Osteocyte (in vitro differentiated cells): Measurements from ENCODE around the gene KAT2A. TPM values are rescaled to one million over a fixed set of nuclear protein-coding genes. Genes with fewer than 3 reads are reported as not detected.

Experiments
- DNase-seq: peaks from one replicate; pipeline ENCODE4 v3.0.0; 2021; ENCODE audit warnings: mixed read lengths; ENCODE audit not compliant: unreplicated experiment; ENCODE audit errors: extremely low spot score
- H3K27ac Mint-ChIP-seq: one replicate; pipeline ENCODE4 v1.8.0; 2021; ENCODE audit warnings: mild to moderate bottlenecking, mixed read lengths; ENCODE audit not compliant: unreplicated experiment
- H3K27me3 Mint-ChIP-seq: one replicate; pipeline ENCODE4 v1.8.0; 2021; ENCODE audit warnings: mixed read lengths; ENCODE audit not compliant: unreplicated experiment
- H3K36me3 Mint-ChIP-seq: one replicate; pipeline ENCODE4 v1.8.0; 2021; ENCODE audit warnings: mixed read lengths; ENCODE audit not compliant: unreplicated experiment
- H3K4me1 Mint-ChIP-seq: one replicate; pipeline ENCODE4 v1.8.0; 2021; ENCODE audit warnings: mixed read lengths; ENCODE audit not compliant: unreplicated experiment
- H3K4me3 Mint-ChIP-seq: one replicate; pipeline ENCODE4 v1.8.0; 2021; ENCODE audit warnings: mild to moderate bottlenecking, moderate library complexity, mixed read lengths; ENCODE audit not compliant: unreplicated experiment
- H3K9me3 Mint-ChIP-seq: one replicate; pipeline ENCODE4 v1.8.0; 2021; ENCODE audit warnings: mixed read lengths; ENCODE audit not compliant: unreplicated experiment
- total RNA-seq: library from RNA; stranded (reverse); gene quantifications from 2 replicates; pipeline ENCODE4 v1.2.1, GENCODE V29; 2021
- TF ChIP-seq, protein P1 (sequence below): fragments of 200-600 bp; sonication (generic); IDR thresholded peaks from 2 replicates; pipeline ENCODE4 v1.5.0; 2021; ENCODE audit warnings: antibody characterized with exemption, mild to moderate bottlenecking, moderate library complexity

Gene KAT2A
- total RNA-seq, 1 donor from 2014 or later: 40.4 TPM

DNA sequence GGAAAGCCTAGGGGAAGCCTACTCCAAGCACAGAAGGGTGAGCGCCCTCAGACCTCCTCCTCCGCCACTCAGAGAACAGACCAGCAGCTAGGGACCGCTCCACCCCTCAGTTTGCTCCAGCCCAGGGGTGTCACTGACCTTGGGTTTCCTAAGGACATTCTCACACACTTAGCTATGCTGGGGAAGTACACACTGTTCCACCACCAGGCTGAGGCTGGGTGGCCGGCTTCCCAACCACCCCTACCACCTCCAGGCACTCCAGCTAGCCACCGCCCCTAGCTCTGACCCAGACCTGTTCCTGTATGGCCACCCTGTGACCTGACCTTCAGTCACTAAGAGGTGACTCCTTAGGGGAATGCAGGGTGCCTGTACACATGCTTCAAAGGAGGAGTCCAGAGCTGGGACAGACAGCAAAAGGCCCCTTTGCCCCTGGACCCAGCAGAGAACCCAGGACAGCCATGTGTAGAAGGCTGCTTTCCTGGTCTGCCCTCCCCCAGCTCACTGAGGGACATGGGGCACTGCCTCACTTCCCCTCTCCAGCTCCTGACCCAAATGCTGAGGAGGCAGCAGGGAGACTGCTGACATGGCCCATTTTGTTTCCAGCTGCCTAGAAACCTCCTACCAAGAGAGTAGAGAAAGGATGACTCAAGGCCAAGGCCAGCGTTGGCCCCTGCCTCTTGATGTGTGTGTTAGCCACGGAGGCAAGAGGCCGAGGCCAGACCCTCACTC is 8.1 kb upstream of the KAT2A start:
- H3K27ac Mint-ChIP-seq: no peak overlapping the region
- no peaks in the 10 kb centered on the region for H3K9me3 Mint-ChIP-seq
- no peak for DNase-seq
- H3K27me3 Mint-ChIP-seq: no peaks in the 10 kb centered on the region
- H3K36me3 Mint-ChIP-seq: peaks cover 25% of the 10 kb centered on the region
- H3K4me3 Mint-ChIP-seq: no peak overlapping the region
- peaks cover 16% of the 10 kb centered on the region for H3K4me1 Mint-ChIP-seq
- TF ChIP-seq, protein P1, sequence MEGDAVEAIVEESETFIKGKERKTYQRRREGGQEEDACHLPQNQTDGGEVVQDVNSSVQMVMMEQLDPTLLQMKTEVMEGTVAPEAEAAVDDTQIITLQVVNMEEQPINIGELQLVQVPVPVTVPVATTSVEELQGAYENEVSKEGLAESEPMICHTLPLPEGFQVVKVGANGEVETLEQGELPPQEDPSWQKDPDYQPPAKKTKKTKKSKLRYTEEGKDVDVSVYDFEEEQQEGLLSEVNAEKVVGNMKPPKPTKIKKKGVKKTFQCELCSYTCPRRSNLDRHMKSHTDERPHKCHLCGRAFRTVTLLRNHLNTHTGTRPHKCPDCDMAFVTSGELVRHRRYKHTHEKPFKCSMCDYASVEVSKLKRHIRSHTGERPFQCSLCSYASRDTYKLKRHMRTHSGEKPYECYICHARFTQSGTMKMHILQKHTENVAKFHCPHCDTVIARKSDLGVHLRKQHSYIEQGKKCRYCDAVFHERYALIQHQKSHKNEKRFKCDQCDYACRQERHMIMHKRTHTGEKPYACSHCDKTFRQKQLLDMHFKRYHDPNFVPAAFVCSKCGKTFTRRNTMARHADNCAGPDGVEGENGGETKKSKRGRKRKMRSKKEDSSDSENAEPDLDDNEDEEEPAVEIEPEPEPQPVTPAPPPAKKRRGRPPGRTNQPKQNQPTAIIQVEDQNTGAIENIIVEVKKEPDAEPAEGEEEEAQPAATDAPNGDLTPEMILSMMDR: no peak

GRCh38 chr17:42127414-42127813 is 6.2 kb upstream of the KAT2A start:
- Mint-ChIP-seq H3K9me3 (no peaks in the 10 kb centered on the region), H3K4me3 (no peak overlapping the region), H3K27me3 (no peaks in the 10 kb centered on the region), H3K4me1 (peaks cover 3% of the 10 kb centered on the region), H3K27ac (no peak overlapping the region), H3K36me3 (peaks cover 22% of the 10 kb centered on the region)
- no peak for DNase-seq
- TF ChIP-seq, protein P1: no peak

GRCh38 chr17:42126836-42127235 is 5.7 kb upstream of the KAT2A start:
- Mint-ChIP-seq H3K4me3 (no peak overlapping the region), H3K9me3 (no peaks in the 10 kb centered on the region), H3K27ac (no peak overlapping the region), H3K4me1 (no peaks in the 10 kb centered on the region), H3K27me3 (no peaks in the 10 kb centered on the region), H3K36me3 (peaks cover 22% of the 10 kb centered on the region)
- no peak for DNase-seq
- TF ChIP-seq, protein P1: no peak

DNA sequence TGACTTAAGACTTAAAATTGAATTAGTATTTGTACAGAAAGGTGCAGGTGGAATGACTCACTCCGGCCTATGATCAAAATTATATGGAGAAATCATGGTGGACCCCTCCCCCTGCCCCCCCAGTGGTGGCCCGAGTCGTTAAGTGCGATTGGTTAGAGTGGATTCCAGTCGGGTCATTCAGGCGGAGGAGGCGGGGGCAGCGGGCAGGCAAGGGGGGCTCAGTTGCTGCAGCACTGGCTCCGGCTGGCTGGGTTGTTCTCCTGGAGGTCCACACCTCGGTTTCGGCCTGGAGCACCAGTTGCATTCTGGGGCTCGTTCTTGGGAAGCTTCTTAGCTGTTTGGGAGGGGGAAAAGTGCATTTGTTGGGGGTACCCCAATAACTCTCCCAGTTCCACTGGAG is 4.4 kb upstream of the KAT2A start:
- DNase-seq: no peak
- H3K4me3 Mint-ChIP-seq: no peak overlapping the region
- TF ChIP-seq, protein P1: no peak
- no peak overlapping the region for H3K27ac Mint-ChIP-seq
- H3K9me3 Mint-ChIP-seq: no peaks in the 10 kb centered on the region
- peaks cover 19% of the 10 kb centered on the region for H3K36me3 Mint-ChIP-seq
- peaks cover 3% of the 10 kb centered on the region for H3K4me1 Mint-ChIP-seq
- H3K27me3 Mint-ChIP-seq: no peaks in the 10 kb centered on the region

DNA sequence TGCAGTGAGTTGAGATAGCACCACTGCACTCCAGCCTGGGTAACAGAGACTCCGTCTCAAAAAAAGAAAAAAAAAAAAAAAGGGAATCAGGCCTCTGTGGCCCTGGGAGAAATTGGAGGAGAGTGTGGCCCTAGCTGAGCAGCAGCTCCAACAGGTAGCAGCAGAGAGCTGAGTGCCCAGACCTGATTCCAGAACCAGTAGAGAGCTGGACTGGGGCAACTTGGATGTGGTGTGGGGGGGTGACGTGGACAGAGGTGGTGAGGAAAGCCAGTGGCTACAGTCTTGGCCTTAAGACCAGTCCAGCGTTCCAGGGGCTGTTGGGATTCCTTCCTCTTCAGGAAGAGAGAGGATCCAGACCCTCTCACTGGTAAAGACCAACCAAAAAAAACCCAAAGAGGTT is 3.1 kb upstream of the KAT2A start:
- DNase-seq: no peak
- Mint-ChIP-seq H3K36me3 (peaks cover 16% of the 10 kb centered on the region), H3K27me3 (no peaks in the 10 kb centered on the region), H3K9me3 (no peaks in the 10 kb centered on the region), H3K4me1 (peaks cover 8% of the 10 kb centered on the region), H3K4me3 (no peak overlapping the region), H3K27ac (no peak overlapping the region)
- TF ChIP-seq, protein P1: no peak
